PC-9 (cell line): ENCODE measurements around the gene PLVAP. TPM values are rescaled to one million over a fixed set of nuclear protein-coding genes. Genes with fewer than 3 reads are reported as not detected.

Source experiments
- BruUV-seq: library from RNA; stranded (reverse); fragments of 400-500 nt; replicated peaks from 2 replicates; lab custom pipeline; 2021; lab: Mats Ljungman, UMichigan
- CTCF ChIA-PET: fragments of 300-600 bp; sonication (Branson Sonifier 250); formaldehyde crosslinking; loops from one replicate; lab custom pipeline; 2022; ENCODE audit warnings: antibody characterized with exemption; lab: Charles Lee
- POLR2A ChIA-PET: fragments of 300-600 bp; sonication (Branson Sonifier 250); formaldehyde crosslinking; loops from one replicate; lab custom pipeline; 2022; ENCODE audit warnings: antibody characterized with exemption; ENCODE audit not compliant: unreplicated experiment; lab: Charles Lee
- DNase-seq, 2 experiments: peaks; one replicate each; pipeline versions ENCODE4 v3.0.0 to v3.0.0-alpha.2; 2015 to 2022; ENCODE audit warnings: mixed read lengths in 1 of 2
- H2AFZ ChIP-seq: fragments of 200-600 bp; sonication (generic); 2 replicates; pipeline ENCODE4 v1.8.1; 2017; ENCODE audit warnings: antibody characterized with exemption
- H3F3A ChIP-seq: fragments of 200-600 bp; sonication (generic); 2 replicates; pipeline ENCODE4 v1.8.1; 2017; ENCODE audit warnings: antibody characterized with exemption, mild to moderate bottlenecking, low read depth; ENCODE audit not compliant: insufficient read depth
- H3K27ac ChIP-seq: fragments of 200-600 bp; sonication (generic); 2 replicates; pipeline ENCODE4 v1.6.1; 2016; ENCODE audit warnings: mixed run types
- H3K27me3 ChIP-seq: fragments of 200-600 bp; sonication (generic); 2 replicates; pipeline ENCODE4 v1.6.1; 2016; ENCODE audit warnings: low read depth, mixed run types; ENCODE audit not compliant: insufficient read depth
- H3K36me3 ChIP-seq: fragments of 200-600 bp; sonication (generic); 2 replicates; pipeline ENCODE4 v1.6.1; 2016; ENCODE audit warnings: low read depth, mixed run types
- H3K4me1 ChIP-seq: fragments of 200-600 bp; sonication (generic); replicated peaks from 2 replicates; pipeline ENCODE4 v1.6.1; 2016; ENCODE audit warnings: mixed run types; ENCODE audit not compliant: insufficient read depth
- H3K4me2 ChIP-seq: fragments of 200-600 bp; sonication (generic); 2 replicates; pipeline ENCODE4 v1.6.1; 2017; ENCODE audit warnings: mixed run types
- H3K4me3 ChIP-seq: fragments of 200-600 bp; sonication (generic); 2 replicates; pipeline ENCODE4 v1.6.1; 2016; ENCODE audit warnings: mixed run types
- H3K79me2 ChIP-seq: fragments of 200-600 bp; sonication (generic); 2 replicates; pipeline ENCODE4 v1.6.1; 2017; ENCODE audit warnings: low read depth, mixed run types
- H3K9me2 ChIP-seq: fragments of 200-600 bp; sonication (generic); 2 replicates; pipeline ENCODE4 v1.8.1; 2017; ENCODE audit warnings: mild to moderate bottlenecking; ENCODE audit not compliant: insufficient read depth
- H3K9me3 ChIP-seq: fragments of 200-600 bp; sonication (generic); 2 replicates; pipeline ENCODE4 v1.8.1; 2016; ENCODE audit warnings: low read depth; ENCODE audit not compliant: insufficient read depth
- H4K20me1 ChIP-seq: fragments of 200-600 bp; sonication (generic); 2 replicates; pipeline ENCODE4 v1.8.1; 2017; ENCODE audit not compliant: insufficient read depth
- EZH2 ChIP-seq: fragments of 200-600 bp; sonication (generic); IDR thresholded peaks from 2 replicates; pipeline ENCODE4 v1.8.0; 2017; ENCODE audit warnings: antibody characterized with exemption, low read depth
- intact Hi-C: fragments of 100-400 bp; cut with micrococcal nuclease; formaldehyde crosslinking; loops from one replicate; pipeline ENCODE4 v1.10.0; 2022; ENCODE audit not compliant: unreplicated experiment
- total RNA-seq: library from RNA; stranded (reverse); gene quantifications from 2 replicates; pipeline ENCODE4 v1.2.3, GENCODE V29; 2021
- TF ChIP-seq, protein P1 (sequence below): fragments of 200-600 bp; sonication (generic); conservative IDR thresholded peaks from 2 replicates; pipeline ENCODE4 v1.6.1; 2017; ENCODE audit warnings: mixed run types, antibody characterized with exemption, mild to moderate bottlenecking, moderate library complexity

PLVAP gene
- total RNA-seq, 1 experiment from 2014 or later: not detected

DNA sequence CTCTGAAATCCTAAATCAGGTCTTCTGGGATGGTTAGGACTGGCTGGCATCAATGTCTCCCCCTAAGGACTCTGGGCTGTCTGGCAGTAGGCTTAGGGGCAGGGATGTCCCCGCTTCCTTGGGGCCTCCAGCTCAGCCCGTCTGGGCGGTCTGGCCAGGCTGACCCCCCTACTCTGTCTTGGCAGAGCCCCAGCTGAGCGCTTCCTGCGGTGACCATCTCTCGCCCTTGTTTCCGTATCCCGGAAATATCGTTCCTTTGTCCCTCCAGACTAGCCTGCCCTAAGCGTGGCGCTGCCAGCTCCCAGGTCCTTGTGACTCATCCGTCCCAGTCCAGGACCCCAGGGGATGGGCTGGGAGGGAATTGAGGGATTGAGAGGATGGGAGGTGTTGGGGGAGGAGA is 28.4 kb downstream of the PLVAP start:
- TF ChIP-seq, protein P1, sequence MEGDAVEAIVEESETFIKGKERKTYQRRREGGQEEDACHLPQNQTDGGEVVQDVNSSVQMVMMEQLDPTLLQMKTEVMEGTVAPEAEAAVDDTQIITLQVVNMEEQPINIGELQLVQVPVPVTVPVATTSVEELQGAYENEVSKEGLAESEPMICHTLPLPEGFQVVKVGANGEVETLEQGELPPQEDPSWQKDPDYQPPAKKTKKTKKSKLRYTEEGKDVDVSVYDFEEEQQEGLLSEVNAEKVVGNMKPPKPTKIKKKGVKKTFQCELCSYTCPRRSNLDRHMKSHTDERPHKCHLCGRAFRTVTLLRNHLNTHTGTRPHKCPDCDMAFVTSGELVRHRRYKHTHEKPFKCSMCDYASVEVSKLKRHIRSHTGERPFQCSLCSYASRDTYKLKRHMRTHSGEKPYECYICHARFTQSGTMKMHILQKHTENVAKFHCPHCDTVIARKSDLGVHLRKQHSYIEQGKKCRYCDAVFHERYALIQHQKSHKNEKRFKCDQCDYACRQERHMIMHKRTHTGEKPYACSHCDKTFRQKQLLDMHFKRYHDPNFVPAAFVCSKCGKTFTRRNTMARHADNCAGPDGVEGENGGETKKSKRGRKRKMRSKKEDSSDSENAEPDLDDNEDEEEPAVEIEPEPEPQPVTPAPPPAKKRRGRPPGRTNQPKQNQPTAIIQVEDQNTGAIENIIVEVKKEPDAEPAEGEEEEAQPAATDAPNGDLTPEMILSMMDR: no peak
- POLR2A ChIA-PET: interaction anchor here (0.5 to 0.6 kb wide), 2 partner anchors 27 to 80 kb away, joined by 3 to 5 read pairs; no protein-coding TSS in a partner anchor
- DNase-seq: peak; percentile 61
- Histone ChIP-seq H3K4me2 (peak overlapping the region; percentile 64), H3F3A (peaks cover 33% of the 10 kb centered on the region; the same call in 1 of the 2 replicates), H3K4me1 (peaks cover 10% of the 10 kb centered on the region), H4K20me1 (no peaks in the 10 kb centered on the region), H3K36me3 (no peaks in the 10 kb centered on the region), H3K9me3 (no peaks in the 10 kb centered on the region), H3K79me2 (no peaks in the 10 kb centered on the region), H3K9me2 (no peaks in the 10 kb centered on the region), H3K4me3 (peak overlapping the region; percentile 24; the same call in 1 of the 2 replicates), H2AFZ (peak overlapping the region; percentile 71; the same call in 1 of the 2 replicates), H3K27me3 (no peaks in the 10 kb centered on the region), H3K27ac (no peak overlapping the region)
- intact Hi-C loops: loop anchor here (1.0 to 5.0 kb wide), 2 partner anchors 33 to 509 kb away; partner anchors contain the start of gene RPL18A
- CTCF ChIA-PET: interaction anchor here (0.6 to 0.7 kb wide), 3 partner anchors 50 to 418 kb away, joined by 3 to 5 read pairs (median 3); no protein-coding TSS in a partner anchor
- BruUV-seq: no TSS peak

DNA sequence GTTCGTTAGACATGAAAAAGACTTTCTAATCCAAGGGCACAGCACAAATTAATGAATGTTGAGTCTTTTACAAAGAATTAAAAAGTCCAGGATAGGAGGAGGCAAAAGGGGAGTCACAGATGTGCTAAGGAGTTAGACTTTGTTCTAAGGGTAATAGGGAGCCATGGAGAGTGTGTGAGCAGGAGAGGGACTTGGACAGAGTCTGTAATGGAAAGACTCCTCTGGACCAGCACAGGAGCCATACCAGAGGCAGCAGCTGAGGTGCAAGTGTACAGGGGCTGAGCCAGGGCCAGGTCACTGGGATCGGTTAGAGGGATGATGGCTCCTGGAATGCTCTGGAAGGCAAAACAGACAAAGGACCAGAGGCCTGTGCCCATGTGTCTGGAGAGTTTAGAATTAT is 29.3 kb downstream of the PLVAP start:
- DNase-seq: no peak
- BruUV-seq: no TSS peak
- H3K27ac ChIP-seq: no peak overlapping the region
- H3K9me3 ChIP-seq: no peaks in the 10 kb centered on the region
- no peaks in the 10 kb centered on the region for H3K36me3 ChIP-seq
- H3K4me2 ChIP-seq: no peak overlapping the region
- H3K79me2 ChIP-seq: no peaks in the 10 kb centered on the region
- TF ChIP-seq EZH2: no peak
- TF ChIP-seq, protein P1: no peak
- H2AFZ ChIP-seq: no peak overlapping the region
- H3K4me1 ChIP-seq: peaks cover 10% of the 10 kb centered on the region
- peaks cover 33% of the 10 kb centered on the region; the same call in 1 of the 2 replicates for H3F3A ChIP-seq
- ChIA-PET POLR2A (no interaction called here), CTCF (interaction anchor here (0.5 kb wide), 1 partner anchor 975 kb away, joined by 6 read pairs; the partner anchor contains the start of gene LSM4)
- no peaks in the 10 kb centered on the region for H4K20me1 ChIP-seq
- no peak overlapping the region for H3K4me3 ChIP-seq
- no peaks in the 10 kb centered on the region for H3K9me2 ChIP-seq
- intact Hi-C loops: loop anchor here (1.0 to 5.0 kb wide), 2 partner anchors 33 to 509 kb away; partner anchors contain the start of gene RPL18A
- H3K27me3 ChIP-seq: no peaks in the 10 kb centered on the region

DNA sequence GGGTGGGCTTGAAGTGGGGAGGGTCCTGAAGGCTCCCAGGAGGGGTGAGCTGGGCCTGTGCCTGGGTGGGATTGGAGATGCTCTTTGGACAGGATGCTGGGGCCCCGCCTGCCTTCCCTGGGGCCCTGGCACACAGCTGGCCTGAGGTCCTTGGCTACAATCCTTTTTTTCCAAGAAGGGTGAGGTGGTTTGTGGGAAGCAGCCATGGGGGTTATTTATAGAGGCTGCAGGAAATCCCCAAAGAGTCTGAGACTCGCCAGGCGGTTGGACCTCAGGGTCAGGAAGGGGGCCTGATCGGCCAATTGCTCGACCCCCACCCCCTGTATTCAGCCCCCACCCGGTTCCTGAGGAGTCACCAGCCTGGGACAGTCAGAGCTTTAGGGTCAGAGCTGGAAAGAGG is 29.8 kb downstream of the PLVAP start:
- POLR2A ChIA-PET: no interaction called here
- no peak overlapping the region for H3K4me3 ChIP-seq
- H3K9me3 ChIP-seq: no peaks in the 10 kb centered on the region
- no peaks in the 10 kb centered on the region for H3K79me2 ChIP-seq
- H3K9me2 ChIP-seq: no peaks in the 10 kb centered on the region
- H3K4me1 ChIP-seq: peaks cover 10% of the 10 kb centered on the region
- H4K20me1 ChIP-seq: no peaks in the 10 kb centered on the region
- no peaks in the 10 kb centered on the region for H3K36me3 ChIP-seq
- no peak overlapping the region for H3K4me2 ChIP-seq
- intact Hi-C loops: loop anchor here (5.0 kb wide), 1 partner anchor 510 kb away; the partner anchor contains the start of gene RPL18A
- CTCF ChIA-PET: interaction anchor here (0.6 kb wide), 1 partner anchor 419 kb away, joined by 3 read pairs; no protein-coding TSS in a partner anchor
- DNase-seq: no peak
- no peak overlapping the region for H2AFZ ChIP-seq
- H3K27ac ChIP-seq: no peak overlapping the region
- H3K27me3 ChIP-seq: no peaks in the 10 kb centered on the region
- TF ChIP-seq, protein P1: no peak
- TF ChIP-seq EZH2: no peak
- BruUV-seq: no TSS peak
- H3F3A ChIP-seq: peaks cover 33% of the 10 kb centered on the region; the same call in 1 of the 2 replicates
